COLO668 (cell line): ENCODE data around the gene DPYD.

Experiments
- DNase-seq: peaks from one replicate; lab custom pipeline; 2025; ENCODE audit not compliant: unreplicated experiment; lab: John Stamatoyannopoulos, UW

Gene DPYD

DNA sequence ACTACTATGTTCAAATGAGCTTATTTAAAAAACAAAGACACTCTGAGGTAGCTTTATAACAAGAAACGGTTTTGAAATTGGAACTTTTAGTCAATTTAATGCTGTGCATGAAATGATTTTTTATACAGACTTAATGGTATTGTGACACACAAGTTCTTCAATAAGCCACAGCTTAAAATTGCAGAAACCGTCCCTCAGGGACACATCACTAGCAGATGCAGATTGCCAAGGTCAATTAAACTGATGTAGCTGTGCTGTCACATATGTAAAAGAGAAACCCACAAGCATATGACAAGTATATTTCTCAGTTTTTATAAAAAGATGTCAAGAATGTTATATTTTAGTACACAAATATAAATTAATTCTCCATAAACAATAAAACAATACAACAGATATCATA, 366.9 kb downstream of the DPYD start:
- DNase-seq: no peak

DNA sequence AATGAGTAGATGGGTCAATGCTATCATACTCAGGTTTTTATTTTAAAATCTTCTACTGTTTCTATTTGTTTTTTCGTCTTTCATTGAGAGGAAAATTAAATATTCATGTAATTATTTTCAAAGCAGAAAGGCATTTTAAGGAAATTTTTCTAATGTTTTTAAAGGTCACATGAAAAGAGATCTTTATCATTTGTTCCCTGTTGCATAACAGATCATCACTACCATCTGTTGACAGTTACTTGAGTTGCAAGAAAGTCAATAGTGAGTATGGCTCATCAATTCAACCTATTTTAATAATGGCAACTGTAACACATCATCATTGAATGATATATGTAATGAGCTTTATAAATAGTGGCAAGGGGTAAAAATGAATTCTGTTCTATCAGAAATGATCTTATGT, 369.7 kb downstream of the DPYD start:
- no peak for DNase-seq

DNA sequence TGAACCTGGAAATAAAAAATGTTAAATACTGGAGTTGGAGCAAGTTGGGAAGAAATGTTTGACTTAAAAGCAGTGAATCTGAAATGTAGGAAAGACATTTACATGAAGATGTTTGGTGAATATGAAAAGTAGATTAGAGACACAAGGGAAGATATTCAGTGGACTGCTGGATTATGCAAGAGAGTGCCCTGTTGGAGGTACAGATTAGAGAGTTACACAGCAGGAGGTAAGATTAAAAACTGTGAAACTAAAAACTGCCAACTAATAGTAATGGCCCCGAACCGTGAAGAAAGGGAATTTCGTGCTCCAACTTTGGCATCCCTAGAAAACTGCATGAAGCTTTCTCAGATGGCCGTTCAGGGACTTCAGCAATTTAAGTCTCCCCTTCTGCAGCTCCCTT, 375.4 kb downstream of the DPYD start:
- DNase-seq: no peak

DNA sequence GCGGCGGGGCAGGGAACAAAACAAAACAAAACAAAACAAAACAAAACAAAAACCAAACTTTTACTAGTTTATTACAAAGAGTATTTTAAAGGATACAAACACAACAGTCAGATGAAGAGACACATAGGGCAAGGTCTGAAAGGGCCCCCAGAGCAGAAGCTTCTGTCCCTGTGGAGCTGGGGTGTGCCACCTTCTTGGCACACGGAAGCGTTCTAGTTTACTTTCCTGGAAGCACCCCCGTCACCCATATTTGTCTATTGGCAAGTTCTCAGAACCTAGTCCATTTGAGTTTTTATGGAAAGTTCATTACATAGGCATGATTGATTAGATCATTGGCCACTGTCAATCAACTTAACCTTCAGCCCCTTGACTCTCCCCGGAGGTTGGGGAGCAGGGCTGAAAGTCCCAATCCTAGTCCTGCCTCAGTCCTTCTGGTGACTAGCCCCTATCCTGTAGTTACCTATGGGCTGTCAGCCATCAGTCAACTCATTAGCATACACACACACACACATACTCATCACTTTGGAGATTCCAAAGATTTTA, 380.4 kb downstream of the DPYD start:
- DNase-seq: no peak

DNA sequence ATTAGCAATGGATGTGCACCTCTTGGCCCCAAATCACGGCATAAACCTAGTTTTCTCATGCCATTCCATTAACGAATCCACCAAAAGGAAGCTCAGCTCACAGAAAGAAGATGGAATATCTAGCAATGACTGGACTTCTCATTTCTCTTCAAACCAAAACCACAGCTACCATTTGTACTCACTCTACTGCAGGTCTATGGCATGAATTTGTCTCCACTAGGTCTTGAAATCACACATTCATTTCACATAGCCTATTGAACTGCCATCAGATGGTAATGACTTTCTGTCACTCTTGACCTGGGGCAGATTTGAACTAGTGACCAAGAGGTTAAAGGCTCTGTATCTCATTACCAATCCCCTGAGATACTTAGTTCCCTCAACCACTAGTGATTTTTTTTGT, 382.7 kb downstream of the DPYD start:
- DNase-seq: no peak

DNA sequence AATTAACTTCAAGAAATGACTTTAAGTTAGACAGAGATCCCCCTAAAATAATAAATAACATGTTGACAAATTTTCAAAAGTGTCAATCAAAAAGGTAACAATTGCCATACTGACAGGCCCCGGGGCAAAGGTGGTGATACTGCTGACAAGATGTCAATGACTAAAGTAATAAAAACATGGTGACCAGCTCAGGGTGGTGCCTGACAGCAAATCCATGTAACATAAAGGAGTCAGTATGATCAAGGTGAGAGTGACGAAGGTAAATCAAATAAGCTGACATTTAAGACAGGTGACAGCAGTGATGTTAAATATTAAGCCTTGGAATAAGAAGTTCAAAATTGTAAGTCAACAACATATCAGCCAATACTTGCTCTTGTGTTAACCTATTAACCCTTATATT, 387.5 kb downstream of the DPYD start:
- no peak for DNase-seq

DNA sequence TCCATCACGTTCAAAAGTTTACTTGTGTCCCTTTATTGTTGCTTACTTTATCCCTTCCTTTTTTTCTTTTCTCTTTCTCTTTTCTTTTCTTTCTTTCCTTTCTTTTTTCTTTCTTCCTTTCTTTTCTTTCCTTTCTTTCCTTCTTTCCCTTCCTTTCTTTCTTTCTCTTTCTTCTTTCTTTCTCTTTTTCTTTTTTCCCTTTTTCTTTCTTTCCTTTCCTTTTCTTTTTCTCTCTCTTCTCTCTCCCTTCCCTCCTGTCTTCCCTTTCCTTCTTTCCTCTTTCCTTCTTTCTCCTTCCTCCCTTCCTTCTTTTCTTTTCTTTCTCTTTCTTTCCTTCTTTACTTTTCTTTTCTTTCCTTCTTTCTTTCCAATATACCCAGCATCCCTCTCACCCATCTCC, 391.2 kb downstream of the DPYD start:
- DNase-seq: no peak

DNA sequence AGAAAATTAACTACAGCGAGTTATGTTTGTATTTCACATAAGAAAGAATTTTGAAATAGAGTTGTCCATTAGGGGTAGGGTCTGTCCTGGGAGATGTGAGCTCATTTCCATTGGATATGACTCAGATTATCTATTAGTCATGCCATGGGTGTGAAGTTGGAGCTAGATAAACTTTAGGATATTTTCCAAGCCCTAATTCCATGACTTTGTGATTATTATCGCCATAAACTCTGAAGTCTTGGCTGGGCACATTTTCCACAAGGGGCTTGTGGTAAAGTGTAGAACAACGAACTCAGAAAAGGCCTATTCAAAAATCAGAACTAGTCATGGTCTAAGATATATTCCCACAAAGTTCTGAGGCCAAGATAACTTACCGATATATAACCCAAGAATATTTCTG, 396.6 kb downstream of the DPYD start:
- DNase-seq: no peak

DNA sequence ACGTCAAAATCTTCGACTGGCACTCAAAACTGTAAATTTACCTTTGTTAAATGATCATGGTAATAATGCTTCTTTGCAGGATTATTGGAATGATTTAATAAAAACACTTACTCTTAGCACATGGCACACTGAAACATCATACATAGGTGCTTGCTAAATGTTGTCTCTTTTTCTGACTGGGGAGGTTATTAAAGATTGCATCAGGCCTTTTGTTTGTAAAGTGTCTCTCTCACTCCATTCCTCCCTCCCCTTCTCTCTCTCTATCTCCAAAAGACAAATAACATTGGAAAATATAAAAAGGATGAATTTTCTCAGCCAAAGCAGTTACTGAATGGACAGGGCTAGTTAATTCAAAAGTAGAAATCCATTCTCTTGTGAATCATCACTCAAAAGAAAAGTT, 404.2 kb downstream of the DPYD start:
- no peak for DNase-seq

DNA sequence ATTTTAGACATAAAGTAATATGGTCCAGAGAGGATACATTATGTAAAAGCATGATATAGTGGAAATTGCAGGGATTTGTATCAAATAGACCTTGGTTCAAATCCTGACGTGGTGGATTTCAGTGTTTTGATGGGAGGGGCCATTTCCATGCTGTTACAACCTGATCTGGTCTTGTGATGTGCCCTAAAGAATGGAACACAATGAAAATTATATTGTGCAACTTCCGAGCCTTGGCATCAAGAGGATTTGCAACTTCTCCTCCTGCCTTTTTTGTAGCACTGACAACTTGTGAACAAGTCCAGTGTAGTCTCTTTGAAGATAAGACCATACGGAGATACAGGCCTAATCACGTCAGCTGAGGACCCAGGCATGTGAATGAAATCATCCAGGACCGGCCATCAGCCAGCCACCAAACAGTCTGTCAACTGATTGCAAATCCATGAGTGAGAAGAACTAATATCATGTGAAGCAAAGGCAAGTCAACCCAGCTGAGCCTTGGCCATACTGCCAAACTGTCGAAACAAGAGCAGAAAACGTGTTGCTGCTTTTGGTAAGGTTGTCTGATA, 412.1 kb downstream of the DPYD start:
- no peak for DNase-seq

DNA sequence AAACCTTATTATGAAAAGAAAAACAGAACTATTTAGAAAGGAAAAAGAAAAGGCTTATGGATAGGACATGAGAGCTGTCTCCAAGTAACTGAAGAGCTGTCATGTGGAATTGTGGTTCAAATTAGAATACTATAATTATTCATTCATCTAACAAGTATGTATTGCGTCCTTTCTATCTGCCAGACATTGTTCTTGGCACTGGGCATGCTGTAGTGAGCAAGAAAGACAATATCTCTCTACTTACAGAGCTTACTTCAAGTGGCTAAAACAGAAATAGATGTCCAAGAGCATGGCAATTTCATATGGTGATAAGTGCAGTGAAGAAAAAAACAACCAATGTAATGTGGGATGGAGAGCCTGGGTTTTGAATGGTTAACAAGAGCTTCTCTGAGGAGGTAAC, 413.0 kb downstream of the DPYD start:
- no peak for DNase-seq

DNA sequence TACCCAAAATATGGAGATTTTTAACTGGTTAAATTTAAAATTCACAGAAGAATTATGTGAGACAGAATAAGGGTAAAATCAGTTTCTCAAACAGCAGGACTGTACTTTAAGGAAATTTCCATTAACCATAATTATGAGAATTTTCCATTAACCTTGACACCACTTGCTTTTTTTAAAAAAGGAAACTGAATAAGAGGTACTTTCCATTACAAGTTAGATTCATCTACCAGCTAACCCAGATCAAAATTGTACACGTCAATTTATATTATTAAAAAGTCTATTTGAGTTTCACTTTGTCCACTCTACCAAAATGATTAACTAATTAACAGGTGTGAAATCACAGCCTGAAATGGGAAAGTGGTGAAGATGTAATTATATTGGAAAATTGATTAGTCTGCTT, 414.5 kb downstream of the DPYD start:
- DNase-seq: no peak

DNA sequence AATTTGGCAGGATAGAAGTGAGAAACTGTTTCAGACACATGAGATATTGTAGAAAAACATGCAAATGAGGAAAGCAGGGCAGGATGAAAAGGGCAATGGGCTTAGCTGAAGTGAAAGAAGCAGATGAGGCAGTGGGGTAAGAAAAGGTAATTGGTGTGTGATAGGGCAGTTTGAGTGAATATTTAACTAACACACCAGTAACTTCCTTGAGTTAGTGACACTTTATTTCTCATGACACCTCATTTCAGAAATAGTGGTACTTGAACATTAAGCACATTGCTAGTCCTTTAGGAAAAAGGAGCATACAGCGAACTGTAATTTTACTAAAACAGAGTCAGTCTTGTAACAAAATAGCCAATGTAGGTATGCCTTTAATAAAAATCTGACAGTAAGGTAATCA, 415.0 kb downstream of the DPYD start:
- no peak for DNase-seq

DNA sequence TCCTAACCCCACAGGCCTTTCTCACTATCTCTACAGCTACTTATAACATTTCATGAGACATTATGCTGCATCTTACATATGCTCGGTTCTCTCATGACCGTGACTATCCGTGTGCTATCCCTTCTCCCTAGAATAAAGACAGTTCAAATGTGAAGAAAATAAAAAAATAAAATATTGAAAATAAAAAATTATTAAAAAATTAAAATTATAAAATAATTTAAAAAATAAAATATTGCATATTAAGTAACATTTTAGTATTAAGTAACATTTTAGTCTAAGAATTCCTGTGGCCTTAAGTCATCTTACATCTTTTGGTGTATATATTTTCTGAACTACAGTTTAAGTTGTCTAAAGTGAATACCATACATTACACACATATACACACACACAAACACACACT, 415.5 kb downstream of the DPYD start:
- no peak for DNase-seq

DNA sequence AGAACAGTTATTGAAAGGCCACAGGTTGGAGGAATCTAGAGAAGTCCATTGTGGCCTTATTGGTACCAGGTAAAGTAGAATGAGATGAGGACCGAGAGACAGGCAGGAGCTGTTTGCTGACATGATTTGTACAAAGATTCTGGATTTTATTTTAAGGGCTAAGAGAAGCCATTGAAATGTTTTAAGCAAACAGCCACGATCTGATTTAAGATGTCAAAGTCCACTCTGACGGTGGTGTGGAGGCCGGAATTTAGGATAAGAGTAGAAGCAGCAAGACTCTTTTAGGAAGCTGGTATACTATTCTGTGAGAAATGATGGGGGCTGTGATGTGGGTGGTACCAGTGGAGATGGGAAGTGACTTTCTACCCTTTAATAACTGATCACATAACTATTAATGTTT, 418.5 kb downstream of the DPYD start:
- no peak for DNase-seq

DNA sequence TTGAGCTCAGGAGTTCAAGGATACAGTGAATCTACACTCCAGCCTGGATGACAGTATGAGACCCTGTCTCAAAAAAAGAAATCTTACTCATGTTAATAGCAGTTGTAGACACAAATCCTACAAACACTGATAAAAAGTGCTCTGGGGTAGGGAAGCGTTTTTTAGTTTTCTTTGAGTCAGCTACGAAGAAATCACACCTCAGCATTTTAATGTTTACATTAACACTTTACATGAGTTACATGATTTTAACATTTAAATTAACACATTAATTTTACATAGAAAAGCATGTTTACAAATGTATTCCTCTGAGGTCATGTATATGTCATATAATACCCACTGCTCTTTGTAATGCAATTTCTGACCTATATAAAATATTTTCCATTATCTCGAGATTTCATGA, 419.2 kb downstream of the DPYD start:
- DNase-seq: no peak

DNA sequence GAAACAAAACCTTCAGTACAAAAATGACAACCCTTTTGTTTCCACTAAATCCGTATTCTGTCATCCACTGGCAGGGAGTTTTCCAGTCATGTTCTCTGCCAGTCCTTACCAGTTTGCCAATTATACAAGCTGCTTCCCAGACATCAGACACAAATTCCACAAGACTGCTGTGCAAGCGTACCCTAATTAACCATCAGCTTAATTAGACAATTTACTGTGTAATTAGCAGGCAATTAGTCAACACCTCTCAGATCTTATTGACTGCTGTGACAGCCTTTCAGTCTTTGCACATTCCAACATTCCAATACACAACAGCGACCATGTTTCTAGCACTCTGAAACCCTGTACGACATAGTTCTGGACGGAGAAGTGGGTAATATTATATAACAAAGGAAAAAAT, 420.1 kb downstream of the DPYD start:
- no peak for DNase-seq

DNA sequence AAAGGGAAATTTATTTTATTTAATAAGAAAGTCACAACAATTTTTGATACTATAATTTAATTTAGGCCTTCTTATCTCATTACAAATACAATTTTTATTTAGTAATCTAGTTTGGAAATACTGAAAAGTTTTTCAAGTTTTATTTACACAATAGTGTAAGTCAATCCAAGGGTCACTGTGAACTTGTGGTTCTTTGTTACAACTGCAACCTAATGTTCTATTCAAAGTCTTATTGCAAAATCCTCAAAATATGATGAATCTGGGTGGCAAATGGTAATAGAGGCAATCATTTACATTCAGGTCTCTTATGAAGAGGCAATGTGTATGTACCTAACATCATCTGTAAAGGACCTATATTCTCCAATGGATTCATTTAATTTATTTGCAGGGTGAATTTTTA, 421.2 kb downstream of the DPYD start:
- no peak for DNase-seq

DNA sequence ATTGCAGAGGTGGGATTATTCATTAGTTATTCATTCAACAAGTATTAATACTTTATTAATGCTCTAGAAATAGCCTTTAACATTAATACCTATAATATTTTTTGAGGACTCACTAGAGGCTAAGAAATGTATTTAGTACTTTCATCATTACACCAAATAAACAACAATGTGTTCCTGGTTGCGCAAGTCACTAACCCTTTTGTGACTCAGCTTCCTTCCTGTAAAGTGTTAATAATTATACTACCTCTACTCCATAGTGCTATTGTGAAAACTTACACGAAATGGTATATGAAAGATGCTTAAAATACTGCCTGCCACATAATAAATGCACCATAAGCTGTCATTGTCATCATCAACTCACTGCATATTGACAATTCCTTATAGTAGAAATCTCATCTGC, 431.0 kb downstream of the DPYD start:
- DNase-seq: no peak

DNA sequence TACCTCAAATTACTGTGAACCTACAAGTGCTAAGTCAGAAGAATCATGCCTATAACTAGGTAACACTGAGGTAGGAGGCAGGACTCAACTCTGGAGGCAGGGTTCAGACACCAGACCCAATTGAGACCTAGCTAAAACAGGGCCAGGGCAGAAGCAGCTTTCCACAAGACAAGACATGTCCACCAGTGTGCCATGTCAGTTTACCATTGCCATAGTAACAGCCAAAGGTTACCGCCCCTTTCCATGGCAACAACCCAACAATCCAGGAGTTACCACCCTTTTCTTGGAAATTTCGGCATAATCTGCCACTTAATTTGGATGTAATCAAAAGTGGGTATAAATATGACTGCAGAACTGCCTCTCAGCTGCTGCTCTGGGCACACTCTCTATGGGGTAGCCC, 432.3 kb downstream of the DPYD start:
- no peak for DNase-seq

DNA sequence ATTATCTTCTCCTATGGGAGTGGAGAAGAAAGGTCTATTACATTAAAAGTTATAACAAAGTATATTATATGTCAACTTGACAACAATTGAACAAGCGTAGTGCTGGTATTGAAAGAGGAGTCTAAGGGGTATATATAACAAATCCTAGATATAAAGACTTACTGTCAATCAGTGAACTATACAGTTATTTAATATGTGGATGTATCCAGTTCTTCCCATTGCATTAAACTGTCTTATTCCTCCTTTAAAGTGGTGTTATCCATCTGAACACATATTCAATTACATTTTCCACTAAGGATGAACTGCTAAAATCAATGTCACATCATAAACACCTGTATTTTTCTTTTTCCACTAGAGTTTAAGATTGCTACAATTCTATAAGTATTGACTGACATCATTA, 438.8 kb downstream of the DPYD start:
- no peak for DNase-seq

DNA sequence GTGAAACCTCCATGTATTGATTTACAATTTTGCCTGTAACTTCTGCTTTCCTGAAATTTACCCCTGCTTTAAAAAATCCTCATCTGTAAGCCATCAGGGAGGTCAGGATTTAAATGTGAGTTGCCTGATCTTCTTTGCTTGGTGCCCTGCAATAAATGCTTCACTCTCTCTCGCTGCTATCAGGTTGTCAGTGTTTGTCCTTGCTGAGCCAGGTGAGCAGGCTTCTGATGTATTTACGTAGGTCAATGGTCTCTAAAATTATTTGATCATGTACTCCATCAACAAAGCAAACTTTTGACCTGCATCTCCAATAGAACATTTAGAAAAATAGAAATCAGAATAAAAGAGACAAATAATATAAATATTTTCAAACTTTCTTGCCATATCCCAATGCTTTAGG, 453.4 kb downstream of the DPYD start:
- DNase-seq: no peak

DNA sequence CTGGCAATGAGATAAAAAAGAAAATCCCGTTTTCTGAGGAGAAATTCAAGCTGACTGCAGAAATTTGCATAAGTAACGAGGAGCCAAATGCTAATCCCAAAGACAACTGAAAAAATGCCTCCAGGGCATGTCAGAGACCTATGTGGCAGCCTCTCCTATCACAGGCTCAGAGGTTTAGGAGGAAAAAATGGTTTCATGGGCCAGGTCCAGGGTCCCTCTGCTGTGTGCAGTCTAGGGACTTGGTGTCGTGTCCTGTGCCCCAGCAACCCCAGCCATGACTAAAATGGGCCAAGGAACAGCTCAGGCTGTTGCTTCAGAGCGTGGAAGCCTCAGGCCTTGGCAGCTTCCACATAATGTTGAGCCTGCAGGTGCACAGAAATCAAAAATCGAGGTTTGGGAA, 456.5 kb downstream of the DPYD start:
- no peak for DNase-seq

DNA sequence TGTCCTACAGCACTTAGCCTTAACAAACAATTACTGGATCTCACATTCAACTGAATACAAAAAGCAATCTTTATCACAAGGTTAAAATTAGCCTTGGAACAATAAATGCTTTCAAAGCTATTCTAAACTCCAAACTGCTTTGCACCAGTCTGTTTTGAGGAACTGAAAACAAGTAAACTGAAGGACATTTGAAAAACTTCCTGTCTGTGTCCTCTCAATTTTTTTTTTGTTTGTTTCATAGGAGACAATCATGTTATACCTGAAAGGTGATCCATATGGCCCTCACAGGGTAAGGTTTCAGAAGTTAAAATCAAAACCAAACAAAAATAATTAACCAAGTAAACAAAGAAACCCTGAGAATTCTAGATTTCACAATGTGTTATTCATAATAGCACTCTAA, 459.1 kb downstream of the DPYD start:
- DNase-seq: no peak
